Pons (tissue), 1 donor: ENCODE results near the gene MSGN1.
"Not testable (repeated sequence)": the region's sequence is repeated elsewhere in the genome, so short reads cannot be mapped to it uniquely, and the experiment has no call there.

ENCODE experiments used
- DNase-seq: peaks from one replicate; pipeline ENCODE4 v3.0.0-alpha.2; 2016; ENCODE audit warnings: low spot score

Gene MSGN1

GRCh38 chr2:17805717-17806363 is 10.4 kb upstream of the MSGN1 start:
- DNase-seq: no peak

GRCh38 chr2:17813010-17813741 is 3.1 kb upstream of the MSGN1 start:
- peak; percentile 14 for DNase-seq

GRCh38 chr2:17813742-17814473 is 2.4 kb upstream of the MSGN1 start:
- peak; percentile 12 for DNase-seq

DNA sequence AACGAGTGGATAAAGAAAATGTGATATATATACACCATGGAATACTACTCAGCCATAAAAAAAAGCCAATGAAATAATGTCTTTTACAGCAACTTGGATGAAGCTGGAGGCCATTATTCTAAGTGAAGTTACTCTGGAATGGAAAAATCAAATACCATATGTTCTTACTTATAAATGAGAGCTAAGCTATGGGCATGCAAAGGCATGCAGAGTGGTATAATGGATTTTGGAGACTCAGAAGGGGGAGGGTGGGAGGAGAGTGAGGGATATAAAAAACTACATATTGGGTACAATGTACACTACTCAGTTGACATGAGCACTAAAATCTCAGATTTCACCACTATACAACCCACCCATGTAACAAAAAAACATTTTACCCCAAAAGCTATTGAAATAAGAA is 1.7 kb upstream of the MSGN1 start:
- DNase-seq: no peak

GRCh38 chr2:17815468-17816184 is 634 bp upstream of the MSGN1 start:
- DNase-seq: no peak

- no peak for DNase-seq
Observed at GRCh38 chr2:17818235-17818815, 2.1 kb downstream of the MSGN1 start.

DNA sequence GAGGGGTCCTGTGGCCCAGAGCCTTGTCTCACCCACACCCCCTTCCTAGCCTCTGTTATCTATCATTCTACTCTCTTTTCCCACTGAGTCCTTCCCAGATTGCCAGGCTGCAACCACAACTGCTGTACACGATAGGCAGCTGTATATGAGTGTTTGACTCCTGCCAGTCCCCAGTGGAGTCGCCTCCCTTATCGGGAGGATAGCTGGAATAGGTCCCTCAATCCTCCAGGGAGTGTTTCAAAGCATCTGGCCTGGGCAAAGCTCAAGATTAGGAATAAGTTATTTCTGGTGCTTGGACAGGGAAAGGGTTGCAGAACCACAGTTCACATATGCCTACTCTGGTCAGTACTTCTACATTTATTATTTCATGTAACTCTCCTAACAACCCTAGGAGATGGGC is 4.8 kb downstream of the MSGN1 start:
- no peak for DNase-seq

DNA sequence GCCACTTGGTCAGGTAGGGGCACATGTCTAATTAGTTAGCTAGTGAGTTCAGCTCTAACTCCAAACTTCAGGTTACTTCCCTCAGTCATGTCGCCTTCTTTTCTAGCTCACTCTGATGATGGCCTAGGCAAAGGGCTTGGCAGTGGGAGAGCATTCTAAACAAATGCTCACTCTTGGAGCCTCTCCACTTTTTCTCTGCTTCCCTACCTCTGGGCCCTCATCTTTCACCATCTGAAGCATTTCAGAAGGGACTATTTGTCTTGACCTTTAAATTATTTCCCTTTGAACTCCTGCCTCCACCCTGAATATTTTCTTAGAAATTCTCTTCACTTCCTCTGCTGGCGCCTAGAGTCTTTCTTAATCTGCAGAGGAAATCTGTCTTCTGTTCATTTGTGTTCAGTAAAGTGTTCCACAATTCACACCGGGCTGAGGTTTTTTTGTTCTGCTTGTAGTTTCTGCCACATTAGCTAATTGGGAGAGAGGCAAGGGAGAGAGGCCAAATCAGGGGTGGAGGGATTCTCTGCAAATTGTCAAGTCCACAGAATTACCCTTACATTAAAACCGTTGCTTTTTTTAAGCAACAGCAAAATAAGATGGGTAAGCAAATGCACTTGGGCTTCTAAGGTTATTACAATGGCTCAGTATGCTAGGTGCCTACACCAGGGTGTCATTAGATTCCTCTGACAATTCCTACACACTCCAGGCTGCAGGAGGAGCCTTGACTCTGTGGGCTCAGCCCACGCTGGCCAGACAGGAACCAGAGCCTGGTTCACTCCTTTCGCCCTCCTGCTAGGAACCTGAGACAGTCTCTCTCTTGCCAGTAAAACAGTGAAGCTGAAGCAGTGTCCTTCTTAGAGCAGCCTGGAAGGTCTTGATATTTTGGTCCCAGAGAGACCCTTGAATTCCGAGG is 5.5 kb downstream of the MSGN1 start:
- no peak for DNase-seq

GRCh38 chr2:17822445-17823117 is 6.3 kb downstream of the MSGN1 start:
- no peak for DNase-seq

GRCh38 chr2:17823646-17824045 is 7.4 kb downstream of the MSGN1 start:
- DNase-seq: not testable (repeated sequence)

- no peak for DNase-seq
Observed at GRCh38 chr2:17827316-17827715, 11.1 kb downstream of the MSGN1 start.

DNA sequence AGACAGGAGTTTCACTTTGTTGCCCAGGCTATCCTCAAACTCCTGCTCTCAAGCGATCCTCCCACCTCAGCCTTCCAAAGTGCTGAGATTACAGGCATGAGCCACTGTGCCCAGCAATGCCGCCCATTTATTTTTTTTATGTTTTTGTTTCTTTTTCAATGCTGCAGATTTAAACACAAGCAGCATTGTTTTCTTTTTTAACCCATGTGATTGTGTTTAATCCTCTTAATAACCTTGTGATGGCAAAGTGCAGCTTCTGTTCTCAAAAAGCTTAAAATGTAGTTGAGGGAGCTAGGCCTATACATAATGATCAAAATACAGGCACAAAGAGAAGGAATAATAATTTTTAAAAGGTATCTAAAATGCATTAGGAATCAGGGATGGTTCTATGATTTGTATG is 11.5 kb downstream of the MSGN1 start:
- DNase-seq: no peak

DNA sequence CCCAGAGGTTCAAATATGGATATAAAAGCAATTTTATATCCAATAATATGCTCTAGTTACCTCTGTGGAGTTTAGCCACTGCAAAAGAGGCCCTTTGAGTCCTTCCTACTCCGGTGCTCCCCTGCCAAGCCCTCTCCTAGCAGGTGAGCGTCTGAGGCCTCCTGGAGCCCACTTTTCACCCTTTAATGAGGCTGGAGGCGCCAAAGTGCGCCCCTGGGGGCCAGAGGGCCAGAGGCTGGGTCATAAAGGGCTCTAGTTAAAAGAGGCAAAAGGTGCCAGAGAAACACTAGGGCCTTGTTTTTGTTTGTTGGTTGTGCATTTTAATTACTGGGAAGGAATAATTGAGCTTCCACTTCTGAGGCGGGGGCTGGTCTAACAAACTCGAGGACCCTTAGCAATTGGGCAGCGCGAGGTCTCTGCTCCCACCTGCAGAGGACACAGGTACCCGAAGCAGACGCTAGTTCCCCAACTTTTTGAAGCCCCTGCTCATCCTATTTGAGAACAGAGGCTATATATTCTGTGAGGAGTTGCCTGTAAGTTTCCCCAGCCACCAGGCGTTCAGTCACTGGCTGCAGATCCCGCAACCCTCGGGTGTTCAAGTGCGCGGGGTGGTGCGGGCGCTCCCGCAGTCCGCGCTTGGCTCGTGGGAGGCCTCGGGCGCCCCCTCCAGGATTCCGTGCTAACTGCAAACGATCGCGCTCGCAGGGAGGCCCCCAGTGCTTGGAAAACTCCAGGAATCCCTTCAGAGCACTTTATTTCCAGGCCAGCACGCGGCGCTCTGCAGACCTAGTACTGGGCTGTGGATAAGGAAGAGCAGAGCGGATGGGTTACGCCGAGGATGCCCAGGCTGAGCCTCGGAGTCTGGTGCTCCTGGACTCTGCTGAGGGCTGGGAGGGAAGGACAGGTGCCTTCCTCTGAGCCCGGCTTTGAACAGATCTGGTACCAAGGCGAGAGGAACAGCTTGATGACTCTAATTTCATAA is 14.1 kb downstream of the MSGN1 start:
- peak; percentile 75 for DNase-seq

- DNase-seq: no peak
Observed at GRCh38 chr2:17835516-17835915, 19.3 kb downstream of the MSGN1 start.

- no peak for DNase-seq
Observed at GRCh38 chr2:17839959-17840358, 23.7 kb downstream of the MSGN1 start.

- DNase-seq: no peak
Observed at GRCh38 chr2:17843457-17843856, 27.2 kb downstream of the MSGN1 start.

- no peak for DNase-seq
Observed at GRCh38 chr2:17845806-17846205, 29.5 kb downstream of the MSGN1 start.

DNA sequence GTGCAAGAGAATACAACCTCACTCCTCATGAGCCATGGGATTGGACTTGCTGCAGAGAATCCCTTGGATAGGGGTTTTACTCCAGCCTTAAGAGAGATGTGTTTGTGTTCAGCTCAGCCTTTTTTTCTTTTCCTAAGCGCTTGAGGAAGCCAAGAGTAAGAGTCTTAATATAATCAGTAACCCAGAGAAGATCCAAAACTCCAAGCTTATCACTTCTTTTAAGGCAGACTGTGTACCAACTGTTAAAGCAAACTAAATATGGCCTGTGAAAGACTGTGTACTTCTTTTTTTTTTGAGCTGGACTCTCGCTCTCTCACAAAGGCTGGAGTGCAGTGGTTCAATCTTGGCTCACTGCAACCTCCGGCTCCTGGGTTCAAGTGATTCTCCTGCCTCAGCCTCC is 30.4 kb downstream of the MSGN1 start:
- no peak for DNase-seq

- DNase-seq: no peak
Observed at GRCh38 chr2:17847236-17847635, 31.0 kb downstream of the MSGN1 start.
